NOMO-1 (cell line): Measurements from ENCODE around the gene TMEM17.
A peak's percentile ranks its signal among the peaks of the same experiment; 100 is the strongest.
"Not testable (repeated sequence)": the region's sequence is repeated elsewhere in the genome, so short reads cannot be mapped to it uniquely, and the experiment has no call there.

ENCODE experiments used
- DNase-seq, 2 experiments: peaks; one replicate each; lab custom pipeline; 2025; ENCODE audit not compliant: unreplicated experiment in 2 of 2; lab: John Stamatoyannopoulos, UW

Gene TMEM17, protein sequence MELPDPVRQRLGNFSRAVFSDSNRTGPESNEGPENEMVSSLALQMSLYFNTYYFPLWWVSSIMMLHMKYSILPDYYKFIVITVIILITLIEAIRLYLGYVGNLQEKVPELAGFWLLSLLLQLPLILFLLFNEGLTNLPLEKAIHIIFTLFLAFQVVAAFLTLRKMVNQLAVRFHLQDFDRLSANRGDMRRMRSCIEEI

DNA sequence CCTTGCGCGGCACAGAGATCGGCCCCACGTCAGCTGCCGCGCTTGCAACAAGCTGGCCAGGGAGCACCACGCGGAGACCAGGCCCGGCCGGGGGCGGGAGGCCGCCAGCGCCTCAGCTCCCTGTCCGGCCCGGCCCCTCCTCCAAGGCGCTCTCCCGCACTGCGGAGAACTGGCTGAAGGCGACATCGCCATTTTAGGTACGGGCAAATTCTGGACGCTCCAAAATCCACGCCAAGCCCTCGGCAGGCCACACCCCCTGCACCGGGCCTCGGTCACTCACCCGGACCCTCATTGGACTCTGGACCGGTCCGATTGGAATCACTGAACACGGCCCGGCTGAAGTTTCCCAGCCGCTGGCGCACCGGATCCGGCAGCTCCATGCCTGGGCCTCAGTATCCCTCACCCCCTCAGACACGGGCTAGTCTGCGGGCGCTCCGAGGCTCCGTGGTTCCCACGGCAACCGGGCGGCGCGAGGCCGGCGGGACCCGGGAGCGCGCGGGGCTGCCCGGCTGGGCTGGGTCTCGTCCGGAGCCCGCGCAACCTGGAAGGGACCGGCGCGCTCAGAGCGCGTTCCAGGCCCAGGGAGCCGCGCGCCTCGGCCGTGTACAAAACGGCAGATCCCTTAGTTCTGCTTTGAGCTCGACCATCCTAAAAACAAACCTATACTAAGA lies at the start of gene TMEM17:
Gene TMEM17 (minus strand): TSS at position 446 of the 671 bp plus-strand sequence. CDS start 66 bp downstream, at position 380.
- peak; percentile 72 to 89 for DNase-seq

- DNase-seq, result no peak
Measured at GRCh38 chr2:62554440-62554839, 48.4 kb upstream of the TMEM17 start.

- no peak for DNase-seq
Measured at GRCh38 chr2:62550461-62550860, 44.5 kb upstream of the TMEM17 start.

- DNase-seq, result no peak
Measured at GRCh38 chr2:62547854-62548253, 41.9 kb upstream of the TMEM17 start.

DNA sequence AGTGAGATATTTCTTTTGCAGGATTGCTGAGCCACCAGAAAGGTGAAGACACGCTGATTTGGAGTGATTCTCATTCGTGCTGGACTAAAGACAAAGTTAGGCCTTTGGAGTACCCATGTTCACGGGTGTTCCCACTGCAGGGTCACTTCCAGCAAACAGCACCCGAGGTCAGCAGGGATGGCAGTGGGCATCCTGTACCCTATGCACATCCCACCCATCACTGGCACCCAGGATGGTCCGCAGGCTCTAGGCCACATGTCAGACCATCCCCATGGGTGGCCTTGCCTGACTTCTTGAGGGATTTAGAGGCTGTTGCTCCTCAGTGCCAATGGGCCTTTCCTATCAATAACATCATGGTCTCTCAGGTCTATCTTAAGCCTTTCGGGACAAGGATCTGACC lies 39.3 kb upstream of the TMEM17 start:
- DNase-seq, result no peak

DNA sequence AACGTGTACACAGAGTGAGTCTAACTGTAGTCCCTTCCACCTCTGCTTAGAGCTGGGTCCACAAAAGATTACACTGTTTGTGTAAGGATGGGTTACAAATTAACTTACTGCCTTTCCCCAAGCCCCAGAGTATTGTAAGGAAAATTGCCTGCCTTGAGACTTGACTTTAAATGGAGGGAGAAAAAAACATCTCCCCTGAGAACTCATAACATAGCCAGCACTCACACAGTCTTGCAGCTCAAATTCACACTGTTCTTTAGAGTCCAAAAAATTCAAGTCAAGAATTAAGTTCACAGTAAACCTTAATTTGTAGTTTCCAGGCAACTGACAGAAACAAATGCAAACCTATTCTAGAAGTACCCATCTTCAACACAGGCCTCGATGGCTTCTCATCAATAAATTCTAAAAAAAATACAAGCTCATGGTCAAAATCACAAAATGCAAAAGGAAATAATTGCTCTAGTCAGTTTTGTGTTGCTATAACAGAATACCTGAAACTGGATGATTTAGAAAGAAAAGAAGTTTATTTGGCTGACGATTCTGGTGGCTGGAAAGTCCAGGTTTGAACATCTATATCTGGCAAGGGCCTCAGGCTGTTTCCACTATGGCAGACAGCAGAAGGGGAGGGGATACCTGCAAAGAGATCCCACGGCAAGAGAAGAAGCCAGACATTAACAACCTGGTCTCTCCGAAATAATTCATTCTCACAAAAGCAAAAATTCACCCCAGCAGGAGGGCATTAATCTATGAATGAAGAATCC lies 34.6 kb upstream of the TMEM17 start:
- no peak for DNase-seq

DNA sequence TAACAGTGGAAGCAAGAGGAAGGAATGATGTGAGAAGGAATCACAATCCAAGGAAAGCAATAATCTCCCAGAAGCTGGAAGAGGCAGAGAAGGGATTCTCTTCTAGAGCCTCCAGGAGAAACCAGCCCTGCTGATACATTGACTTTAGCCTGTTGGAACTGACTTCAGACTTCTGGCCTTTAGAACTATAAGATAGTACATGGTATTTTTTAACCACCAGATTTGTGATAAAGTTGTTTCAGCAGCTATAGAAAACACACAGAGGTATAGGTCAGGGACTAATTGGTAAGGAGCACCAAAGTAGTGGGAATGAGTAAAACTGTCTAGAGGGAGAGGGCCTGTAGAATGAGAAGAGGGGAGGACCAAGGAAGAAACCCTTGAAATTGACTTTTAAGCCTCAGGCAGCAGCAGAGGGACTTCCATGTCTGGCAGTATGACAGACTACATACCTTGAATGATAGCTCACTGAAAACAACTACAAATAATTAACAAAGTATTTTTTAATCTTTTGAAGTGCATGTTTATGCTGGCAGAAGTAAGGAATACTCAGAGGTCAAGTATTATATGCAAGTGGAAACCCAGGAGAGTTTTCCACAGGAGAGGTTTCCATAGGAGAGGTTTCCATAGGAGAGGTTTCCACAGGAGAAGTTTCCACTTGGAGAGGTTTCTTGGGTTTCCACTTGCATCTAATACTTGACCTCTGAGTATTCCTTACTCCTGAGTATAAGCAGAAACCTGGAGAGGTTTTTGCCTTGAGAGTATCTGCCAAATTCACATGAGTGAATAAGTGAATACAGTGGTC lies 33.8 kb upstream of the TMEM17 start:
- DNase-seq, result no peak

DNA sequence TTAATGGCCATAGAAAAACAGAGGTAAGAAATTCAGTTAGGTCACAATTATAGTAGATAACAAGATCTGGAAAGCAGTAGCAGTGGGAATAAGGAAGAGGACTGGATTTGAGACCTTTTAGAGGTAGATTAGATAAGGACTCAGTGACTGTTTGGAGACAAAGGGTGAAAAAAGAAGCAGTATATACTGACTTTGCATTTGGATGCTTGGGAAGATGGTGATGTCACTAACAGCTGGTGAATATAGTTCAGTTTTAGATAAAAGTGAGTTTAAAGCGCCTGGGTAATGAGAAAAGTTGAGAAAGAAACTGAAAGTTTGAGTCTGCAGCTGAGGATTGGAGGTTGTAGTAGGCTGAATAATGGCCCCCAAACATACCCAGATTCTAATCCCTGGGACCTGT lies 32.8 kb upstream of the TMEM17 start:
- DNase-seq, result no peak

- DNase-seq, result no peak
Measured at GRCh38 chr2:62537814-62538213, 31.8 kb upstream of the TMEM17 start.

DNA sequence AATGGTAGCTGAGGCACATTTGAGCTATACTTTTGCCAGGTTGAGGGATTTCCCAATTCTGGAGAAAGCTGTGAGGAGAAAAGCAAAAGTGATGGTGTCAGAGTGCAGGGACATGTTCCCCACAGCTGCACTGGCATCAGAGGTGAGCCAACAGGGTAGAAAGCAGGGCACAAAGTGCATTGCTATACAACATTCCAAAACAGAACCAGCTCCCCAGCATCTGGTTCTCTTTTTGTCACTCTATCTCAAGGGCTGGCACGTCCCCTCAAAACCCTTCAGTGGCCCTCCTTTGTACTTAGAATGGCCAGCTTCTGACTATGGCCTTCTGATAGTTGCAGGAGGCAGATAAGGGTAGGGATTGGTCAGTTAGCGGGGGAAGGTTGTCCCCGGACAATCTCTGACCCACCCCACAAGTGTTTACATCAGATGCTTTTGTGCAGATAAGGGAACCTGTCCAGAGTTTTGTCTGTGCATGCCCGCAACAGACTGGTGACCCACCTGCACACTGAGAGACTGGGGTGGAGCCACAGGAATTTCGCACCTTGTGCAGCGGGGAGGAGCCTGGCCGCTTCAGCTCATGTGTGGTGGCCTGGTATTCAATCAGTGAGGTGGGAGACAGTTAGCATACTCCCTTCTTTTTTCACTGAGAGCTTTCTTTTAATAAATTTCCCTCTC lies 31.0 kb upstream of the TMEM17 start:
- no peak for DNase-seq

DNA sequence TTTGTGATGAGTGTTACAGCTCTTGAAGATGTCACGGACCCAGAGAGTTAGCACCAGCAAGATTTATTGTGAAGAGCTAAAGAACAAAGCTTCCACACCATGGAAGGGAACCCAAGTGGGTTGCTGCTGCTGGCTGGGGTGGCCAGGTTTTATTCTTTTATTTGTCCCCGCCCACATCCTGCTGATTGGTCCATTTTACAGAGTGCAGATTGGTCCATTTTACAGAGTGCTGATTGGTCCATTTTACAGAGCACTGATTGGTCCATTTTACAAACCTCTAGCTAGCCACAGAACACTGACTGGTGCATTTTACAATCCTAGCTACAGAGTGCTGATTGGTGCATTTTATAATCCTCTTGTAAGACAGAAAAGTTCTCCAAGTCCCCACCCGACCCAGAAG lies 29.5 kb upstream of the TMEM17 start:
- DNase-seq, result not testable (repeated sequence)

GRCh38 chr2:62531594-62531993 lies 25.6 kb upstream of the TMEM17 start:
- DNase-seq, result no peak

- no peak for DNase-seq
Measured at GRCh38 chr2:62529758-62530157, 23.8 kb upstream of the TMEM17 start.

- no peak for DNase-seq
Measured at GRCh38 chr2:62527478-62528210, 21.6 kb upstream of the TMEM17 start.

- DNase-seq, result no peak
Measured at GRCh38 chr2:62526531-62527381, 20.8 kb upstream of the TMEM17 start.

- DNase-seq, result no peak
Measured at GRCh38 chr2:62525549-62526269, 19.7 kb upstream of the TMEM17 start.

DNA sequence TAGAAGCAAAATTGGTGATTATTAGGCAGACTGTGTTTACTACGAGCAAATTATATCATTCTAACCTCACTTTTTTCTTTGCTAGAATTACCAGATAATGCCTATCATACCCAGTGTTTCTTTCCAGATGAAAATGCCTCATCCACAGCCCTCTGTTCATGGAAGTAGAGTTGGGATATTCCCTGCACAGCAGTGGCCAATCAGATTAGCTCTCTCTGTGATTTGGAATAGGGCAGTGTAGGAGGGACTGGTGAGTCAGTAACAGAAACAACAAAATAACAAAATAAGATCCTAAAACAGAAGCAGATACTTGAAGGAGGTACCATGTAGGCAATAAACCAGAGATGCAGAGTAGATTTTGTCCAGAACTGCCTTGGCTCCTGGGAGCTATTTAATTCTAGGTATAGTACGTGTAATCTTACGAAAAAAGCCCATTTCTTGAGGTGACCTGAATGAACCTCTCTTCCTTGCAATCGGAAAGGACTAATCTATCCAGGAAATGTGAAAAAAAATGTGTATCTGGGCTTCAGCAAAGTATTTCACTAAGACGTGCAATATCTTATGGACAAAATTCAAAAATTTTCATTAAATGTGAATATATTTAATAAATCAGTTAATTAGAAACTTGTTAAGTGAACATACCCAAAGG lies 18.4 kb upstream of the TMEM17 start:
- DNase-seq, result no peak

- not testable (repeated sequence) for DNase-seq
Measured at GRCh38 chr2:62521061-62521460, 15.1 kb upstream of the TMEM17 start.
